SKM-1 treated with dmso at 0.1 percent for 144 hours (cell line): Measurements from ENCODE around the gene KCND3.

ENCODE experiments used
- DNase-seq: peaks from one replicate; lab custom pipeline; 2025; ENCODE audit not compliant: unreplicated experiment; lab: John Stamatoyannopoulos, UW

Gene KCND3

DNA sequence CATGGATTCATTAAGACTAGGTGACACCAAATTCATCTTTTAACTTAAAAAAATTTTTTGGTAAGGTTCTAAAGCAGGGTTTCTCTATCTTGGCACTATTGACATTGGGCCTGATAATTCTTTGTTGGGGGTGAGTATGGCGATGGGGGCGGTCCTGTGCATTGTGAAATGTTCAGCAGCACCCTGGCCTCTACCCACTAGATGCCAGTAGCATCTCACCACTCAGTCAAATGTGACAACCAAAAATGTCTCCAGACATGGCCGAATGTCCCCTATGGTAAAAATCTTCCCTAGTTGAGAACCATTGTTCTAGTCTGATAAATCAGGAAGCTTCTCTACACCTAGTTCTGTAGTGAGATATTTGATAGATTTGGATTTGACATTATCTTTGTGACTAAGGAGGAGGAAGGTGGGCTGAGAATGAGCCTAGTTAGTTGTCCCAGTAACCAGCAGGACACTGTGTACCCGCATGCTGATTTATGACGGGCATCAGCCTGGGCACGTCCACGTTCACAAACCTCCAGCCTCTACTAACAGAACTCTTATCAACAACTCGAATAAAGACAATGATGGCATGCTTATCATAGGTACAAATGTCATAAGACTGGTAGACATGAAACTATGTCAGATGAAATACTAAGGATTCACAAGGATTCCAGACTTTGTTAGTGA is 104.6 kb downstream of the KCND3 start:
- no peak for DNase-seq

DNA sequence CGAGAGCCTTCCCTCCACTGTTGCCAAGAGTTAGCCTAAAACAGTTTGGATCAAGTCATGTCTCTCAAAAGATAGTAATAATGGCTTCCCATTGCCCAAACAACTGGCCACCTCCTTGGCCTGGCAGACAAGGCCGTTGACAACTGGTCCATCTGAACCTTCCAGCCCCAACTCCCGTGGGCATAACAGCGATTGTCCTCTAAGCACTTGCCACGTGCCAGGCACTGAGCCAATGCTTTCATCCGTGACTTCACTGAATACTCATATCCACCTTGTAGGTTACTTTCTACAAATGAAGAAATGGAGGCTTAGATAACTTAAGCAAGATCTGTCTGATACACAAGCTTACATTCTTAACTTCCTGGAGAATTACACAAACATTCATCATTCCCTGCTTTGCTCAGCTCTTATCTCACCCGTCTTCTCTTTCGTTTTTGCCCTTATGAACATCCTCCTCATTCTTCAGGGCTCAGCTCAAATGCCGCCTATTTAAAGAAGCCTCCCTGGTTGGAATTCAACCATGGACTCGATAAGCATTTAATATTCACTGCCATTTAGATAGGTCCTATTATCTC is 106.4 kb downstream of the KCND3 start:
- no peak for DNase-seq

DNA sequence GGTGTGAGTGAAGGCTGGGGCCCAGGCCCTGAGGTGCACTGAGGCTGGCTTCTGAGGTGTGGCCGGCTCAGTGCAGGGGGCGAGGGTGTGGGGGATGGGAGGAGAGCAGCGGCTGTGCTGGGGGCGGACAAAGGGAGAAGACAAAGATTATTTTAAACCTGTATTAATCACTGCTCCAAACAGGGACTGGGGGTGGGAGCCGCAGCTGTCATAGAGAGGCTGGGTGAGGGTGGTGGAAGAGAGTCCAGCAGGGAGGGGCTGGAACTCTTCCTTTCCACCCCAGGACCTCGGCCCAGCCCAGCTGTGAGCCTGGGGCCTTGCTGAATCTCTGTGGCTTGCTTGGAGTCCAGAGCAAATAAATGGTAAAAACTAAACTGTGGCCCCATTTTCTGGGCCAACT is 106.9 kb downstream of the KCND3 start:
- DNase-seq: no peak

DNA sequence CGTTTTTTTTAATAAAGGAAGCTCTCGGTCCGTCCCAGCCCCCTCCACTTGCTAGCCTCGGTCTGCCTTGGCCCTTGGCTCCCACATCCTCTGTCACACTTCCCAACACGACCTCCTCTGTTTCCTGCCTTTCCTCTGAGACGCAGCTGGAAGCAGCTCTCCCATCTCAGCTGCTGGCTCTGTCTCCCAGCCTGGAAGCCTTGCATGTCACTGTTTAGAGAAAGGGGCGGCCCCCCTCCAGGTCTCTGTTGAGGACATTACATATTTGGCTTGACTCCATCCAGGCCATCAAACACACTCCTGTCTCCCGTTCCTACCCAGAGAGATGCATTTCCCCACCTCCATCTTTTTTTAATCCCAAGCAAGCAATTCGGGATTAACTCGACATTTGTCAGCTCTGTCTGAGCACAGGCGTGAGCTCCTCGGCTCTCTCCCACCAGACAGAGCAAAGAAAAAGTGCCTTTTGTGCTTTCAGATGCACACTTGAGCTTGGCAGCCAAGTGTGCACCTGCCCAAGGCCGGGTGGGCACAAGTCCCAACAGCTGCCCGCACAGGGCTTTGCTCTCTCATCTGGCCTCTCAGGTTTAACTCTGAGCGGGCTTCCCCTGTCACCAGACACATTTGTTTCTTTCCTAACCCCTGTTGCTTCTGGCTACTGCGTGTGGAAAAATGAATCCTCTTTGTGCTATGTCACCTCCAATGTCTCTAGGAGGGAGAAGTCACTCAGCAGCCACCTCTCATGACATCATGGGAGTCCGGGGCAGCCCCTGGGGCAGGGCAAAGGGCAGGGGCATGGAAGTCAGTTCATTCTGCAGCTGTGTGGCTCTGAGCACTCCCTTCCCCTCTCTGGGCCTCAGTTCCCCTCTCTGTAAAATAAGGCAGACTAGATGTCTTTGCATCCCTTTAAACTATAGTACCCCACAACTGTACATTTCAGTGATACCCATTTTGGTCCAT is 108.3 kb downstream of the KCND3 start:
- no peak for DNase-seq

DNA sequence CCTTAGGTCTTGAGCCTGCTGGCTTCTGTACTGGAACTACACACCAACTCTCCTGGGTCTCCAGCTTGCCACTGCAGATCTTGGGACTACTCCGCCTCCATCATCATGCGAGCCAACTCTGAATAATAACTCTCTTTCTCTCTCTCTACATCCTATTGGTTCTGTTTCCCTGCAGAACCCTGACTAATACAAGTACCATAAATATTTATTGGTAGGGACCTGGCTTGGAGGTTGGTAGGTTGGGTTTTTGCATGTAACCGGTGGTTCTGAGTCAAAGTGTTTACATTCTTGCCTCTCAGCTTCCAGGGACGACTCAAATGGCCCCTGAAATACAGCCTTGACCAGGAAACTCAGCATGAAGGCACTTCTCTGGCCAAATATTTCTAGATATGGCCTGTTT is 110.4 kb downstream of the KCND3 start:
- DNase-seq: no peak

DNA sequence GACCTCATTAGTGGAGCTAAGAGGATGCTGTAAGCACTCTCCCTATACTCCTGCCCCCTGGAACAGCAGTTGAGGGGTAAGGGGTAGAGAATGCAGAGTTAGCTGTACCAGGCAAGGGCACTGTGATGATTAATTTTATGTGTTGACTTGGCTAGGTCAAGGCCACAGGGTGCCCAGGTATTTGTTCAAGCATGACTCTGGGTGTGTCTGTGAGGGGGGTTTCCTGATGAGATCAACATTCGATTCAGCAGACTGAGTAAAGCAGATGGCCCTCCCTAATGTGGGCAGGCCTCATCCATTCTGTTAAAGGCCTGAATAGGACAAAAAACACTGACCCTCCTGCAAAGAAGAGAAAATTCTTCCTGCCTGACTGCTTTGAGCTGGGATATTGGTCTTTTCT is 110.8 kb downstream of the KCND3 start:
- no peak for DNase-seq

DNA sequence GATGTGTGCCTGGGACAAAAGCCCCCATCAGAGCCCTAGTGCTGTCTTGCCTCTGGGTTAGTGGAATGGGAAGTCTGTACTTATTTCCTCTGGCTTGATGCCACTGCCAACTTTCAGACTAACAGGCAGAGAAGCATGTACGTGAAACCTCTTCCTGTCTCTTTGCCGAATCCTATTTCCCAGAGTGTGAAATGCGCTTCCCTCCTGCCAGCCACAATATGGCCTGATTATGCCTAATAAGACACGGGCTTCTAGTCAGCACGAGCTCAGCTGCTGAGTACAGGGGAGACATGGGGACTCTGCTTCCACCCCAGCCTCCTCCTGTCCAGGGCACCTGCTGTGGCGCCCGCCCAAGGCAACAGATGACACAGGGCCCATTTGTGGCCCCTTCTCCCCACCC is 111.4 kb downstream of the KCND3 start:
- no peak for DNase-seq

DNA sequence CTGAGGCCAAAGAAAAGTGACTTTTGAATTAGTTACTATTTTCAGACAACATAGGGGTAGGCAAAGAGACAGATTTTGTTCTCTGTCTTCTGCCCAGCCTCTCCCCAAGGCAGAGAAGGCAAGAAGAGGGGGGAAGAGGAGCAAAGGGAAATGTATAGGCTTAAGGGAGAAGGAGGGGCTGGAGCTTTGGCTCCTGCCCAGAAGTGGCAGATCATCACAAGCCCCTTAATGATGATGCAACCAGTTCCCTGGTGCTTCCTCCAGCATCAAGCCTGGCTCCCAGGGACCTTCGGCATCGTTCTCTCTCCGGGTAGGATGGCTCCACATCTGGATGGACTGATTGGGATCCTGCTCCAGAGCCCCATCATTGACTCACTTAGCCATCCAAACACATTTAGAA is 112.8 kb downstream of the KCND3 start:
- DNase-seq: no peak

DNA sequence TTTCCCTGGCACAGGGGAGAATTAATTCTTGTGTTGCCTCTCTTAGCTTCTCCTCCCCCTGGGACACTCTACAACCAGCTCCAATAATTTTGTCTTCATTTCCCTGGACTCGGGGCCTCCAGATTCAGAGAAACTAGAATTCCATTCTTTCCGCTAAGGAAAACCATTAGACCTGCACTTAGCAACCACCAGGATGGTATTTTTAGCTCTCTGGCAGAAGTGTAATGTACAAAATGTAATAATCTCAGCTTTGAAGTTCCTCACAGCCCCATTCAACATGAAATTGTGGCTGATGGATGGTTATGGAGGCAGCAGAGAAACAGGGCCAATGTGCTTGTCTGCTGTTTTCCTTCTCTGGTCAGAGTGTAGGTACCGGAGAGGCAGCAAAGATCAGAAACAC is 113.8 kb downstream of the KCND3 start:
- no peak for DNase-seq

DNA sequence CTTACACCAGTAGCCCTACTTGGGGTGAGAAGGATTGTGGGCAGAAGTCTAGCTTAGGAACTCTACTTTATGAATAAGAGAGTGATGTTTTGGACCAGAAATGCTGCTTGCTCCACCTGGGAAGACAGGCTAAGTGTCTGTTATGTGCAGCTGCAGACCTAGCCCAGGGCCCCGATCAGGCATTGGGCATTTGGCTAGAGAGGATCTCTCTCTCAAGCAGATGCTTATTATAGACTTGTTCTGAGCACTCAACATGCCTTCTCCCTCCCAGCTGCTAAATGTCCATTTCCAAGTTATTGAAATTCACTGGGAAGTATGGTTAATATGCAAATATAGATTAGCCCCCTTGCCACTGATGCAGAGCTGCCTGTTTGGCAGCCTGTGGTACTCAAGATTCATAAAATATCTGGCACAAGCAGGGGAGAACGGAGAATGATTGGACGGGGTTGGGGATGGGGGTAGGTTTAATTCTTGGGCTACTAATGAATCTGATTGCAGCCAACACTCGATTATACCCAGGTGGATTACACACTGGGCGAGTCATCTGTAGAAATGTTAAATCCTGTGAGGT is 115.9 kb downstream of the KCND3 start:
- DNase-seq: no peak

DNA sequence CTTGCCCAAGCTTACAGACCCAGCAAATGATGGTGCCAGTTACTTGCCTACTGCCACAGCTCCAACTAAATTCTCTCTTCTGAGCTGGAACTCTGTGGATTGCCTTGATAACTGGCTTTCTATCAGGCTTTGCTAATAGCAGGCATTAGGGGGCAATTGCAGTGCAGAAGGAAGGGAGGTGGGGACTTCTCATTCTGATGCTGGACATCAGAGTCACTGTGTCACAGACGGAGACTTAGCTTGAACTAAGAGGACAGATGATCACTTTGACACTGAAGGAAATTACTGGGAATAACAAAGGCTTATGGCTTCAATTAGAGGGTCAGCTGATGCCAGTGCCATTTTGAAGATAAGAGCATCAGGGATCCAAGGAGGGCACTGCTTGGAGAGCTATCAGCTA is 119.3 kb downstream of the KCND3 start:
- no peak for DNase-seq

DNA sequence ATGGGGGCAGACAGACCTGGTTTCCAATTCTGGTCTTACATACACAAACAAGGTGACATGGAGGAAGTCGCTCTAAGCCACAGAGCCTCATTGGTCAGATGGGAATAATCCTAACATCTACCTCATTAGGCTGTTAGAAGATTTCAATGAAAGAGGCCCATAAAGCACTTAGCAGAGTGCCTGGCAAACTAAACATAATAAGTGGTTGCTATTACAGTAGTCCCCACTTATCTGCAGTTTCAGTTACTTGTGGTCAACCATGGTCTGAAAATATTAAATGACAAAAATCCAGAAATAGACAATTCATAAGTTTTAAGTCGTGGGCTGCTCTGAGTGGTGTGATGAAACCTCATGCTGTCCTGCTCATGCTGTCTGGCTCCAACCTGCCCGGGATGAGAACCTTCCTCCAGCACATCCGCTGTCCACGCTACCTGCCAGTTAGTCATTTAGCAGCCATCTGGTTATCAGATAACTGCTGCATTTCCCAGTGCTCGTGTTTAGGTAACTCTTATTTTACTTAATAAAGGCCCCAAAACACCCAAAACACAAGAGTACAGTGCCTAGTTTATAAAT is 121.5 kb downstream of the KCND3 start:
- DNase-seq: no peak

DNA sequence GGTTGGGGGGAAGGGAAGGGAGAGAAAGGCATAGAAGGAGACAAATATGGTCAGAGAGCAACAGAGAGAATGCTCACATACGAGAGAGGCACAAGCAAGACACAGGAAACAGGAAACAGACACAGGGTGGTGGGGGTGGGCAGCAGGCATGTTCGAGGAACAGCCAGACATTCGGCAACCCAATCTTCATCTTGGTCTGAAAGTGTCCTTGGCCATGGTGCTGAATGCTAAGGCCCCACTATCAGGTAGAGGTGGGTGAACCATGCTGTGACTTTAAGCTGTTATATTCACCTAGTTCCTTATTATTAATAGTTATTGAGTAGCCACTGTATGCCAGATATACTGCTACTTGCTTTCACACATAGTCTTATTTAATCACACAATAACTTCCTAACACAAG is 124.6 kb downstream of the KCND3 start:
- DNase-seq: no peak

DNA sequence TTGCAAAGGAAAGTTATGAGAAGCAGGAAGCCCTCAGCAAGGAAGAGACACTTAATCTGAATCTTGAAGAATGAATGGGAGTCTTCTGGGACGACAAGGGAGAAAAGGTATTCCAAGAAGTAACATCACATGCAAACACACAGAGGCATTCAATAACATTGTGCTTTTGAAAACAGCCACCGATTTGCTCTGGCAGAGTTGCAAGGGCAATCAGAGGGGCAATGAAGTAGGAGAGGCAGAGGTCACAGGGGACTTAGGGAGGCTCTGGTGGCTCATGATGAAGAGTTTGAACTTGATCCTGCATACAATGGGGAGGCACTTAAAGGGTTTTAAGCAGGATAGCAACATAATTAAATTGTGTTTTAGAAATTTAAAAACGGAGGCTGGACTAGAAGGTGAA is 126.1 kb downstream of the KCND3 start:
- no peak for DNase-seq

DNA sequence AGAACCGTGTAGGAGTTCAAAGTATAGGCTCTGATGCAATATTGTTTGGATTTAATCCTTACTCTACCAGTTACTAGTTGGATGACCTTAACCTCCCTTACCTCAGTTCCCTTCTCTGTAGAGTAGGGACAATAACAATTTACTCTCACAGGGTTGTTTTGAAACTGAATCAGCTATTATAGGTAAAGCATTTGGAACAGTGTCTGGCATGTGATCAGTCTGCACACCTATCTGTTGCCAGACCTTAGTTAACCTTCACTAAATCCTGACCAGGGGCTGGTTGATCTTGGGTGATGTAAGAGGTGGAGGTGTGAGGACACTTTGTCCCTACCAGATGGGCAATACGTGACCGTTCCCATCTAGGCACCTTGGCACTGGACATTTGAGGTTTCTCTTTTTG is 126.9 kb downstream of the KCND3 start:
- no peak for DNase-seq

DNA sequence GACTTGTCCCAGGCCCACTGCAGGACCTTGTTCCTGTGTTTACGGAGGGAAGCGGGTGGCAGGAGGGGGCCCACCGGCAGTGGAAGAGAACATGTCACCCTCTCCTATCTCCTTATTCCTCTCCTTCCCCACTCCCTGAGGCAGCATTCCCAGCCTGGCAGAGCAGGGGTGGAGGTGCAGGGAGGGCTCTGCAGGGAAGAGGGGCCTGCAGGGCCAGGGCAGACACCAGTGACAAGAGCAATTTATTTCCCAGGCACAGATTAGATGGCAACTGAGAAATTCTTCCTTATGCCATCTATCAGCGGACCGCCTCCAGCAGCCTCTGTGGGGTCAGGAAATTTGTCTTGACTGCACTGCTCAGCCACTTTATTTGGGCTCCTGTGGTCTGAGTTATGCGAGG is 127.9 kb downstream of the KCND3 start:
- no peak for DNase-seq

DNA sequence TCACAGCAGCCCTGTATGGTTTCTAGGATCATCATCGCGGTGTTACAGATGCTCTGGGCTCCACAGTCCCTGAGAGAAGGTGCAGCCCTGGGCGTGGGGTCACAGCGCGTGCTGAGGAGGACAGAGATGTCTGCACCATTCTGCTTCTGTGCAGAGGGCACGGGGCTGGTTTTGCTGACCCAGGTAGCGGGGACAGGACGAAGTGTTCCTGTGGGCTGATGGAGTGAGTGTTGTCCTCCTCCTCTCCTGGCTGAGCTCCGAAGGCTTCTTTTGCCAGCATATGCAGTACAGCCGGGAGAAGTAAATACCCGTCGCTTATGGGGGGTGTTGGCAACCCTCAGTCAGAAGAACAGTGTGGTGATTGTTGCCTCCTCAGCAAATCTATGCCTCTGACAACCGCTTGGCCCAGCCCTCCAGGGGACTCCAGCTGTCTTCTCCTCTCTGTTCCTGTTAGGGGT is 132.2 kb downstream of the KCND3 start:
- no peak for DNase-seq

DNA sequence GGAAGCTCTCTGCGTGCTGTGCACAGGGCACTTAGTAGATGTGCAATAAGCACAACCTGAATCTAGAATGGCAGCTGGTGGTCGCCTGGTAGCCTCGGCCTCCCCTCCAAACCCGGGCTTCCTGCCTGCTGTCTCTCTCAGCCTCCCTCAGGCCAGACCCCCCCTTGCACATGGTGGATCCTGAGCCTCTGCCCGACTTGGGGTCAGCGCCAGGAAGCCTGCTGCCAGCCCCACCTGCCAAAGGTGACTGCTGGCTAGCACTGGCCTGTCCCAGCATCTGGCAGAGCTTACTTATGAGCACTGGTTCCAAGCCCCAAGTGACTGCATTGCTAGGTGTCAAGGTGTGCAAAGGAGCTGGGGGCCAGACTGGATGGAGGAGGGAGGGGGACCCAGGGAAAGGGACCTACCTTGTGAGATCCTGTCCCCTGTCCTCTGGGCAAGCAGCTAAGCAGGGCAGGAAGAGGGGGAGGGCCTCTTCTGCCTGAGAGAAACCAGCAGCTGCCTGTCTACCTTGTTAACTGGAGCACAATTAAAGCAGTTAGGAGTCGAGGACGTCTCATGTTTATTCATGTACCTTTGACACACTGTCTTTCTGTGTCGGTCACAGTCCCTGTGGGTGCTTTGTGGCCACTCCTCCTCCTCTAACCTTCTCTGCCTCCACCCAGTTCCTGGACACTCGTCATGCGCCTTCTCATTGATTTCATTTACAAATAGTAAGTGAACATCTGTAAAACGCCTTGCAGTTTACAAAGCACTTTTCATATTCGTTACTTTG is 132.9 kb downstream of the KCND3 start:
- no peak for DNase-seq

DNA sequence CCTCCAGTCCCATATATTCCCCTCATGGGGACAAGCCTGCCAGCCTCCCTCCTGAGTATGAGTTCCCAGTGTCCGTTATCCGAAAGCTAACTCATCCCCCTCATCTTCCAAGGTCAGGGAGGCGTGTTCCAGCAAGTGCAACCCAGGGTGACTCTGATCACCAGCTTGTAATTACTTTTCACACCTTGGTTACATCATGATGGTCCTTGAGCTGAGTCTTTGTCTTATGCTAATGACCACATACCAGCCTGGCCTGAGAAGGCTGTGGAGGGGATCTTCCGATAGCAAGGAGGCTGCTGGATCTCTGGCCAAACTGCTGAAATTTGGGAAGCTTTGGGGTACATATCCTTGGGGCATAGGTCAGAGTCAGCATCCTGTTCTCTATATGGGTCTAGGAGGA is 134.2 kb downstream of the KCND3 start:
- DNase-seq: no peak

DNA sequence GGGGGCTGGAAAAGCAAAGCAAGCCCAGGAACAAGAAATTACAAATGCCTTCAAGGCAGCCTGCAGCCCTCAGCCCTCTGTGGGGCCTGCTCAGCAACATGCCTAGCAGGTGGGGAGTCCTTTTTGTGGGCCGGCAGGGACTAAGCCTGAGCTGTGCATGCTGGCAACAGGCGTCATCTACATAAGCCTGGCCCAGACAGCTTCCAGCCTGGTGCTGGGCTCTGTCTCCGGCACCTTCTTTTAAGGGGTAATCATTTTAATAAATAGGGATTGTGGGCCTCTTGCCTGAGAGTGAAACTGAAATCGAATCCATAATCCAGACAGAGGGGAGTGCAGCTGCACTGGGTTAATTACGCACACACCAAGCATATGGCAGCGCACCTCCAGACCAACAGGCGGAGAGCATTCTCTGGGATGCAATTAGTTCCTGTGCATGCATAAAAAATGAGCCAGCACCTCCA is 137.2 kb downstream of the KCND3 start:
- DNase-seq: no peak

DNA sequence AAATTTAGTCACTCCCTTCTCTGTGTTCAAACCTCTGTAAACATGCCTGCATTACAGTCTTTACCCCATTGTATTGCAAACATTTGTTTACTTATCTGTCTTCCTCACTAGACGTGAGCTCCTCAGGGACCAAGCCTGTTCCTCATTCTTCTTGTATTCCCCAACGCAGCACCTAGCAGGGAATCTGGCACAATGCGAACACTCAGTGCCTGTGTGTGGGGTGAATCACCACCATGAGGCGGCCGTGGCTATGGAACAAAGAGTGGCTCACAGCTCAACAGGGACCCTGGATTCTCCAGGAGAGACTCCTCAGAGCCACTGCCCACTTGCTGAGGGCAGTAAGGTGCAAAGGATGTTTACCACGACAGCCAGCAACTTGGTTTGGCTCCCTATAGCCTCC is 137.9 kb downstream of the KCND3 start:
- DNase-seq: no peak
